ENCODE results near the gene PKN2. TPM values are rescaled to one million over a fixed set of nuclear protein-coding genes. Genes with fewer than 3 reads are reported as not detected.
A peak's percentile ranks its signal among the peaks of the same experiment; 100 is the strongest.
"Not testable (repeated sequence)": the region's sequence is repeated elsewhere in the genome, so short reads cannot be mapped to it uniquely, and the experiment has no call there.

The PKN2 gene
- polyA plus RNA-seq, 4 donors, result 54.5 to 74.0 (median 71.1) TPM

DNA sequence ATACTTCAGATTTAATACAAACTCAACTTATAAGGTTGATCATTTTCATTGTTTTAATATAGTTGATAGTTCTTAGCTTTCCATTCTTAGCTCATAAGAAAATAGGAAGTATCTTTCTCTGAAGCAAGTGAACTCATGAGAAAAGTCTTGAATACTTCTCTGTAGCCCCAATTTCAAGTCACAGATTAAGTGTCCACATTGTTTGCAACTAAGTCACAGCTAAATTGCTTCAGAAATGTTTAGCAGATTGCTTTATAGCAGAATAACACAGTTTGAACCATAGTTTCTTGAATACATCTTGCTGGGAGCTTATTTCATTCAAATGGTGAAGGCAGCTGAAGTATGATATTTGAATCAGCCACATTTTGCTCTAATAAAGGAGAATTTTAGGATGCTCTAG lies 10.6 kb upstream of the PKN2 start:
- DNase-seq (ENCODE audit: low read depth in 4 of 4, low spot score in 3 of 4), result no peak

DNA sequence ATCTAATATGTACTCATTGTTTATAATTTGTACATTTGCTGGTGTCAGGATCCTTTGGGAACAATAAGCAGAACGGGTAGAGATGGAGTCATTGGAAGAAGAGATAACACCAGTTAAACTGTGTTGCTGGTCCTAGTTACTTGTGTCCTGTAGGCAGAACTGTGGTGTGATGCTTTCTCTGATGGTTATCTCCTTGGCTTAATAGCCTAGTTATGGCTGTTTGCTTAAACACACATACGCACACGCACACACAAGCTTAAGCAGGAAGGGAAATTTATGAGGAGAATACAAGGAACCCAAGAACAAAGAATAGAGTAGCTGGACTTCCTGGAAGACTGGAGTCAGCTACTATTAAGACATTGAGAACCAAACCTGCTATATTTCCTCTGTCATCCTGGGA lies 5.7 kb upstream of the PKN2 start:
- no peak for DNase-seq (ENCODE audit: low read depth in 4 of 4, low spot score in 3 of 4)

DNA sequence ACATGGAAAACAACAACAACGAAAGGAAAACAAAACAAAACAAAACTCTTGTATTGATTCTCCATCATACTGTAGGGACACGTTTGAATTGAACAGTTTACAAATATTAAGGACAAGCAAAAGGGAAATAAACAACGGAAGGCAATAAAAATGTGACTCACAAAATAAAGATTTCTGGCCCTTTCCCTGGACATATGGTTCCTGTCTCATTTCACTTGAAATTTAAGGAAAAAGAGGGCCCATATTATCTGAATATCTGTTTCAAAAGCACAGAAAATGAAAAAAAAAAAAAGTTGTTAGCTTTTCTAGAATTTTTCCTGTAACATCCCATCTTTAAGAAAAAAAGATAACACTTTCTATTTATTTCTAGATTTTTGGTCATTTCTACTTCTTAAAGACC lies 3.6 kb upstream of the PKN2 start:
- no peak for DNase-seq (ENCODE audit: low read depth in 4 of 4, low spot score in 3 of 4)

DNA sequence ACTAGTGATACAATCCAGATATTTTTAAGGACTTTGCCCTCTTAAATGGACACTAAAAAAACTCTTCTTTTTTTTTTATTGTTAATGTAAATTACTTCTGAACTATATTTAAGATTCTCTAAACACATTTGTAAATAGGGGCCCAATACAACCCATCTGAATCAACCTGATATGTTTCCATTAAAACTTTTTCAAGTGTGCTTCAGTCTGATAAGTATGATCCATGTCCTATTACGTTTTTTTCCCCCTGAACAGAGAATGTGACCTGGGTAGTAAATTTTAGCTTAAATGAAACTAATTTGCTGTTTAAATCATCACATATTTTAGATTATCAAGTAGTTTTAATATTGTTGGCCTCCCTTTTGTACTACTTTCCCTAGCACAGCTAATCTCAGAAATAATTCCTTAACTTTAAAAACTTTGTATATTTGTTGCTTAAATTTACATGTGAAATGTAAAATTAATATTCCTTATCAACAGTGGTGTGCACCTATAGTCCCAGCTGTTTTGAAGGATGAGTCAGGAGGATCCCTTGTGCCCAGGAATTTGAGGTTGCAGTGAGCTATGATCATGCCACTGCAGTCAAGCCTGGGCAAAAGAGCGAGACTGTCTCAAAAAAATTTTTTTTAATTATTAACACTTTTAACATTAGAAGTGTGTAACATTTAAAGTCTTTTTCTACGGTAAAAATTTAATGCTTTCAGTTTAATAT lies 3.0 kb upstream of the PKN2 start:
- no peak for DNase-seq (ENCODE audit: low read depth in 4 of 4, low spot score in 3 of 4)

DNA sequence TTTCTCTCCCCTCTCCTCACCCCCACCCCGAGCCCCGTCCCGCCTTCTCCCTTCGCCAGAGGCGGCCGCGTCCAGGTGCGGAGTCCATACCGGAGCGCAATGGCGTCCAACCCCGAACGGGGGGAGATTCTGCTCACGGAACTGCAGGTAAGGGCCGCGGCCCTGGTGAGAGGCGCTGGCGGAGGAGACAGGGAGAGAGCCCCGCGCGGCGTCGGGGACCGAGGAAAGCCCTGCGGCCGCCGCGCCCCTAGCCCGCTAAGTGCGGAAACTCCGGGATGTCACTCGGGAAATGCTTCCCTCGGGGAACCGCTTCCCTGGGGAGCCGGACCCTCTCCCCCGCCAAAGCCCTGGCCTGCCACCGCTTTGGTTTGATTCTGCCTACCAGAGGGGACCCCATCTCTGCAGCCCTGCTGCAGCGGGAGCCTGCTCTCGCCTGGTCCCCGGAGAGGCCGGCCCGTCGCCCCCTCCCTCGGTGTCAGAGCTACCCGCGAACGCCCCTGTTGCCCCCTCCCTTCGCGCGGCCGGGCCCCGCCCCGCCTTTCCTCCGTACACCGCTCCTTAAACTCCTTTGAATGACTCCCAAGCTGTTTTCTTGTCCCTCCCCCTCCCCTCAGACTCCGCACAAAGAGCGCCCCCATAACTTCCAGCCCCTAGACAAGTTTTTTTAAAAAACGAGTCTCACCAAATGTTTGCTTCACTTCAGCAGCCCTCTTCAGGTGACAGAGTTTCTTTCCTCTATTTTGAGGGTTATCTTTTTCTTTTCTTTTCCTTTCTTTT lies 597 bp downstream of the PKN2 start:
- peak; percentile 46 to 57 (median 52) for DNase-seq (ENCODE audit: low read depth in 4 of 4, low spot score in 3 of 4)

DNA sequence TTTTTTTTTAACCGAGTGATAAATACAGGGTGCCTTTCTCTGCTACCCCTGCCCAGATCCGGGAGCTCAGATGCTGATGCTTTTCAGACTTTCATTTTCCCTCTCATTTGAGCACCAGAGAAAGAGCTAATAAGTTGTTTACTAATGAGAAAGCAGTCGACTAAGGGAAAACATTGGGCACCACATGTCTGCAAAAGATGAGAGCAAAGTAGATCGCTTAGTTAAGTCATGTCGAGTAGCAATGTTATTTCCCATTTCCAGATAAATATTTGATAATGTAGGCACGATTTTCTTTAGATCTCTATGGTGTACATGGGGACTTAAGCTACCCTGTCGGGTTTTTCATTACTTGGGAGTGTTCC lies 1.2 kb downstream of the PKN2 start:
- DNase-seq (ENCODE audit: low read depth in 4 of 4, low spot score in 3 of 4), result peak in 2 of 4 donors; percentile 16 to 29

DNA sequence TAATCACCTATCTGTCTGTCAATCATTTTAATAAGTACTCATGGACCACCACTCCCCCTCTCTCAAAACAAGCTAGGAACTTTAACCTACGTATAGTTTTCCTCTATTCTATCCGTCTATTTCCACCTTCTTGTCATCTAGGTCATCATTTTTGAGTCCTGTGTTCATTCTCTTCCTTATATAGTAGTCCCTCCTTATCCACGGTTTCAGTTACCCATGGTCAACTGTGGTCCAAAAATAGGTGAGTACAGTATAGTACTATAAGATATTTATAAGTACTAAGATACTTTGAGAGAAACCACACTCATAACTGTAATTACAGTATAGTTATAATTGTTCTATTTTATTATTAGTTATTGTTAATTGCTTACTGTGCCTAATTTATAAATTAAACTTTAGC lies 7.5 kb downstream of the PKN2 start:
- no peak for DNase-seq (ENCODE audit: low read depth in 4 of 4, low spot score in 3 of 4)

DNA sequence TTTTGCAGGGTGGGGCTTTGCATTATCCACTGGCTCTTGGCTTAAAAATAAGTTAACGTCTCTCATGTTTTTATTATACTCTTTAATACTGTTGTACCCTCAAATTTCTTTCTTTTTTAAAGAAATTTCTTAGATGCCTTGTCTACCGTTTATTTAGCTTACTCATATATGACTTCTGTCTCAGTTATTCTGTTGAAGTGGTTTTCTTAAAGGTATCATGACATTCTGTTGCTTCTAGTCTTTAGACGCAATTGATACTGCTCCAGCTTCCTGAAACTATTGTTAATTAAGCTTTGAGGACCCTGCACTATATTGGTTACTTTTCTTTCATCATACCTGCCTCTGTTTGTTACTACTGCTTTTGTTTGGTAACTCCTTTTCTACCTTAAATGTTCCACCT lies 11.7 kb downstream of the PKN2 start:
- no peak for DNase-seq (ENCODE audit: low read depth in 4 of 4, low spot score in 3 of 4)

DNA sequence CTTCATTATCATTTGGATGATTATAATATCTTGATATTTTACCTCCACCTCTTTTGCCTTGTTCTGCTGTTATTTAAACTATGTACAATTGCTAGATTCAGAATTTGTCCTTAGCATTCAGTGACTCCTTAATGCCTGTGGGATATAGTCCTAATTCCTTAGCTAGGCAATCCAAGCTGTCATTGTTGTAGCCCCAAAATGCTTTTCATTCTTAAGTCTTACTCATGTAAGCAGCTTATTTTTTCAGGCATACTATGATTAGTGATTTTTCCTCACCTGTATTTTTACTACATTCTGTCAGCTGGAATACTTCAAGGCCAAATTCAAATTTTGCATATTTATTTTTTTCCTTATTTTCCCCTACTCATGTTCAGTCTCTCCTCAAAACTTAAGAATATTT lies 13.4 kb downstream of the PKN2 start:
- no peak for DNase-seq (ENCODE audit: low read depth in 4 of 4, low spot score in 3 of 4)

DNA sequence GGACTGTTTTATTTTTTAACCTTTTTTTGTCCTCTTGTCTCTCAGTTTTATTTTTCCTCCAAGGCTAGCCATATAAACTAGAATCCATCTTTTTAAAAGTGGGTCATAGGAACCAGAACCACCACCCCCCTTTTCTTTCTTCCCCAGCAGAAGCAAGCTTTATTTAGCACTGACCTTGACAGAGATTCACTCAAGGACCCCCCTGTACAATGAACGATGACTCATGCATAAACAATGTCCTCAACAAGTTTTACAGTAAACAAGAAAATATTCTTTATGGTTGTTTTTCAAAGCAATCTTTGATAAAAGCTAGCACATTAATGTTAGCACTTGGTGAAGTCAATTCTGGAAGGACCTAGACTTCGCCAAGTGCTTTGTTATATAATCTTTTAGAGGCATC lies 14.1 kb downstream of the PKN2 start:
- DNase-seq (ENCODE audit: low read depth in 4 of 4, low spot score in 3 of 4), result no peak

DNA sequence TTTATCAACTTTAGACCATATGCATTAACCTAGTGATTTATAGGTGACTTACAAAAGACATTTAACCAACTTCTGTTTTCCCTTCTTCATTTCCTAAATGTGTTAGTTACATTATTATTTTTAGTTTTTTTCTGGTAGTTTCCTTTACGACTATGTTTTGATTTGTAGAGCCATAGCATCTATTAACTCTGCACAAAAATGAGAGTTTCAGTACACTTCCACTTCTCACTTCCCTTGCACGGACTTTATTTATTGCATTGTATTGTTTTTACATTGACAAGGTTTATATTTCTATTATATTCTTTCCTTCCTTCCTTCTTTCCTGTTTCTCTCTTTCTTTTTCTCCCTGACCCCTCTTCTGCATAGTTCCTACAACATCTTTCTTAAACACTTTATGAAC lies 14.7 kb downstream of the PKN2 start:
- DNase-seq (ENCODE audit: low read depth in 4 of 4, low spot score in 3 of 4), result no peak

DNA sequence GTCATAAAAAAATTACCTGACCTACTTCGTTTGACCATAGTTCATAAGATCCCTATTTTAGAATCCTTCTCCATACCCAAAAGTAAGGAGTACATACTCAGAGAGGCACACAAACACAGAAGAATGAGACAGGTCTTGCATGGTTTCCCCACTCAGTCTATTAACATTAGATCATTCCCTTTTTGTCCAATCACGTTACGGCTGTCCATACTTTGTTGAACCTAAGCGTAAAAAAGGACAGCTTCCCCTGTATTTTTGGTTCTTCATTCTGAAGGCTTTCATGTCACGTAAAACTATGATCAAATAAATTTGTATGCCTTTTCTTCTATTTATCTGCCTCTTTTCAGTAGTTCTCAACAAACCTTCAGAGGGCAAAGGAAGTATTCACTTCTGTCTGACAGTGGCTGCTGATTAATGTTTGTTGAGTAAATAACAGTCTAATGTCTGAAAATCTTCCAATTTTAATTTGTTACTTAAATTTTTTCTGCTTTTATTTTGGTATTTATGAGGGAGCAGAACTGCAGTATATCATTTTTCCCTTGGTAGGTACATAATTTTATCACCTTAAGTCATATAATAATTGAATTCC lies 16.4 kb downstream of the PKN2 start:
- no peak for DNase-seq (ENCODE audit: low read depth in 4 of 4, low spot score in 3 of 4)

DNA sequence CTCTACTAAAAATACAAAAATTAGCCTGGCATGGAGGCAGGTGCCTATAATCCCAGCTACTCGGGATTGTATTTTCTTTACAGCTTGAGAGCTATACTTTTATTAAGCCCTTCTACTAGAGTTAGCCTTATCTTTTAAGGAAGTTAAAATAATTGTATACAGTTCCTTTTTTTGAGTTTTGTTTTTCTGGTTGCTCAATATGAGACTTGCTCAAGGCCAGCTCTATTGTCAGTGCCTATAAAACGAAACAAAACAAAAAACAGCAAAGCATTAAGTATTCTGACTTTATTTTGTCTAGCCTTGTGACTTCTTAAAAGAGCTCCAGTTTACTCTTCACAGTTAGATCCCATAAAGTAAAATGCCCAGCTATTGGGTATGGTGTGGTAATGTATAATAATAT lies 17.2 kb downstream of the PKN2 start:
- no peak for DNase-seq (ENCODE audit: low read depth in 4 of 4, low spot score in 3 of 4)

DNA sequence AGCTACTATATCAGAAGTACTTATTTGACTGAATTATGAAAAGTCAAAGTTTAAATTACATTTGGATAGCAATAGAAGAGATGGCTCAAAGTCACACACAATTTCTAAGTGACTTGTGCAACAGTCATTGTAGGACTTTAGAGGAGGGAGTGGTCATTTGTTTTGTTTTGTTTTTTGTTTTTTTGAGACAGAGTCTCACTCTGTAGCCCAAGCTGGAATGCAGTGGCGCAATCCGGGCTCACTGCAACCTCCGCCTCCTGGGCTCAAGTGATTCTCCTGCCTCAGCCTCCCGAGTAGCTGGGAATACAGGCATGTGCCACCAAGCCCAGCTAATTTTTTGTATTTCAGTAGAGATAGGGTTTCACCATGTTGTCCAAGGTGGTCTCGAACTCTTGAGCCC lies 17.7 kb downstream of the PKN2 start:
- DNase-seq (ENCODE audit: low read depth in 4 of 4, low spot score in 3 of 4), result not testable (repeated sequence)

DNA sequence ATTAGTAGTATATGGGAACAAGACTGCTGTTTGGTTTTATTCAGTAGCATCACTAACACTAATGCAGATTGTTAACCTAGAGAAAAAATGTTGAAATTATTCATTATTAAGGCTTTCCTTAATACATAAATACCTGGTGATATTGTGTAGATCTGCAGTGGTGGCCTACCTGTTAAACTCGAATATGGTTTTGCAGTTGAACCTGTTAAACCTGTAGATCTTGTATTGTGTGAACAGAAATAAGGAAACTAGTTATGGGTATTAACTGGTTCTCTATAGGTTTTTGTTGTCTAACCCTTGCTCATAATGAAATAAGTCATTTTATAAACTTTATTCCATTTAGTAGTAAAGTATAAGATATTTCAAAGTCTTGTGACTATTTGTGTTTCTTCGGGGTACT lies 23.9 kb downstream of the PKN2 start:
- peak in 1 of 4 donors; percentile 6 for DNase-seq (ENCODE audit: low read depth in 4 of 4, low spot score in 3 of 4)

DNA sequence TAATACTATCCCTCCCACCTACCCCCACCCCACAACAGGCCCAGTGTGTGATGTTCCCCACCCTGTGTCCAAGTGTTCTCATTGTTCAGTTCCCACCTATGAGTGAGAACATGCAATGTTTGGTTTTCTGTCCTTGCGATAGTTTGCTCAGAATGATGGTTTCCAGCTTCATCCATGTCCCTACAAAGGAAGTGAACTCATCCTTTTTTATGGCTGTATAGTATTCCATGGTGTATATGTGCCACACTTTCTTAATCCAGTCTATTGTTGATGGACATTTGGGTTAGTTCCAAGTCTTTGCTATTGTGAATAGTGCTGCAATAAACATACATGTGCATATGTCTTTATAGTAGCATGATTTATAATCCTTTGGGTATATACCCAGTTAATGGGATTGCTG lies 28.8 kb downstream of the PKN2 start:
- DNase-seq (ENCODE audit: low read depth in 4 of 4, low spot score in 3 of 4), result not testable (repeated sequence)

DNA sequence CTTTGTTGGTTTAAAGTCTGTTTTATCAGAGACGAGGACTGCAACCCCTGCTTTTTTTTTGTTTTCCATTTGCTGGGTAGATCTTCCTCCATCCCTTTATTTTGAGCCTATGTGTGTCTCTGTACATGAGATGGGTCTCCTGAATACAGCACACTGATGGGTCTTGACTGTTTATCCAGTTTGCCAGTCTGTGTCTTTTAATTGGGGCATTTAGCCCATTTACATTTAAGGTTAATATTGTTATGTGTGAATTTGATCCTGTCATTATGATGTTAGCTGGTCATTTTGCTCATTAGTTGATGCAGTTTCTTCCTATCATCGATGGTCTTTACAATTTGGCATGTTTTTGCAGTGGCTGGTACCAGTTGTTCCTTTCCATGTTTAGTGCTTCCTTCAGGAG lies 32.5 kb downstream of the PKN2 start:
- DNase-seq (ENCODE audit: low read depth in 4 of 4, low spot score in 3 of 4), result not testable (repeated sequence)

DNA sequence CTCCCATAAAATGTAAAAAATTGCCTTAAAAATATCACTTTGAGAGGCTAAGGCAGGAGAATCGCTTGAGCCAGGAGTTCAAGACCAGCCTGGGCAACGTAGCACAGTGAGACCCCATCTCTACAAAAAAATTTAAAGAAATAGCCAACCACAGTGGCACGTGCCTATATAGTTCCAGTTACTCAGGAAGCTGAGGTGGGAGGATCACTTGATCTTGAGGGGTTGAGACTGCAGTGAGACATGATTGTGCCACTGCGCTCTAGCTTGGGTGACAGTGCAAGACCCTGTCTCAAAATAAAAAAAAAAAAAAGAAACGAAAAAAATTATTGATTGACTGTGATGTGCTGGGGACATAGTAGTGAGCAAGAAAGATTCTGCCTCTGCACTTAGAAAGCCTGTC lies 38.4 kb downstream of the PKN2 start:
- DNase-seq (ENCODE audit: low read depth in 4 of 4, low spot score in 3 of 4), result no peak

DNA sequence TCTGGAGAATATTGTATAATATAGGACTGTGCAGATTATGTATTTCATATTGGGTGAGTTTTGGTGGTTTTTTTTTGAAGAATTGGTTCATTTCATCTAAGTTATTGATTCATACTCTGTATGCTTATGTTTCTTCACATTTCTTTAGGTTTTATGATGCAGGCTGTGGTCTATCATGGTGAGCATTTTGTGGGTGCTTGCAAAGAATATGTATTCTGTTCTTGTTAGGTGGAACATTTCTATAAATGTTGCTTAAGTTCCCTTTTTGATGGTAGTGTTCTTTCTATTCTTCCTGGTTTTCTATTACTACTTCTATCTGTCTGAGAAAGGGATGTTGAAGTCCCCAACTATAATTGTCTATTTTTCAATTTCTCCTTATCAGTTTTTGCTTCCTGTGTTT lies 42.6 kb downstream of the PKN2 start:
- DNase-seq (ENCODE audit: low read depth in 4 of 4, low spot score in 3 of 4), result no peak

DNA sequence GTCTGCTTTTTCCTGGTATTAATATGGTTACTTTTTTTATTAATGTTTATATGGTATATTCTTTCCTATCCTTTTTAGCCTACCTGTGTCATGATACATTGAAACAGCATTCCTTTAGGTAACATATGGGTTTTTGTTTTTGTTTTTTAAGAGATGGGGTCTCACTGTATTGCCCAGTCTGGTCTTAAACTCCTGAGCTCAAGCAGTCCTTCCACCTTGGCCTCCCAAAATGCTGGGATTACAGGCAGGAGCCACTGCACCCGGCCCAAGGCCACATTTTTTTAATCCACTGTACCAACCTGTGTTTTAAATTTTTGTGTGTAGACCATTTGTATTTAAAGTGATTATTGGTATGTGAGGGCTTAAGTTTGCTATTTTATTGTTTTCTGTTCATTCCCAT lies 43.1 kb downstream of the PKN2 start:
- no peak for DNase-seq (ENCODE audit: low read depth in 4 of 4, low spot score in 3 of 4)

DNA sequence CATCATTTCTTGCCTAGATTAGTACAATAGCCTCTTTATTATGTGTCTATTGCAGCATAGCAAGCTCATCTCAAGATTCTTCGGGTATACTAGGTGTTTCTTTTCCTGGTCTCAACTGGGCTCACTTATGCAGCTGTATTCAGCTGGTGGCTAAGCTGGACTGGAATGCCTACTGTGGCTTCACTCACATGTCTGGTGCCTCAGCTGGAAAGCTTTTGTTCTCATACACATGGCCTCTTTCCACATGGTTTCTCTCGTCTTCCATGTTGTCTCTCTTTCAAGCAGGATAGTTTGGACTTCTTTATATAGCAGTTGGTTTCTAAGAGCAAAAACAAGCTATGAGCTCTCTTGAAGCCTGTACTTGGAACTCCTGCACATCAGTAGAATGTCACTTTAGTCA lies 45.2 kb downstream of the PKN2 start:
- DNase-seq (ENCODE audit: low read depth in 4 of 4, low spot score in 3 of 4), result no peak

DNA sequence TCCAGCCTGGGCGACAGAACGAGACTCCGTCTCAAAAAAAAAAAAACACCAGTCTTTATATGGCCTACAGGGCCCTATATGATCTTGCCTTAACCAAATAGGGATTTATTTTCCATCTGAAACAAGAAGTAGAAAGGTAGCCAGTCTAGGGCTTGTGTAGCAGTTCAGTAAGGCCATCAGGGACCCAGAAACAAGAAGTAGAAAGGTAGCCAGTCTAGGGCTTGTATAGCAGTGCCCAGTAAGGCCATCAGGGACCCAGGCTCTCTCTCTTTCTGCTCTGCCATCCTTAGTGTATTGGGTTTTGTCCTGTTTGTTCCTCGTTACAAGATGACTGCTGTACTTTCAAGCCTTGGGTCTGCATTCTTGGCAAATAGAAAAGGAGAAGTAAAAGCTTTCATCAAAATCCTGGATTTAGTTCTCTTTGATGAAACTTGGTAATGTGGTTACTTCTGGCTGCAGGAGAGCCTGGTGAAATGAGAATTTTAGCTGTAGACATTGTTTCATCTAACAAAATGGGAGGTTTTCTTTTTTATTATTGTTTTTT lies 46.1 kb downstream of the PKN2 start:
- no peak for DNase-seq (ENCODE audit: low read depth in 4 of 4, low spot score in 3 of 4)

All from left renal pelvis (tissue), 4 donors.